Measurements from ENCODE around the gene BCKDK.

Gene BCKDK

GRCh38 chr16:31067342-31067741 is 40.8 kb upstream of the BCKDK start:
- no peak overlapping the region for H3K4me3 ChIP-seq (ENCODE audit: low read length)
- H3K79me2 ChIP-seq (ENCODE audit: control insufficient read depth, low read length) = peaks cover 64% of the 10 kb centered on the region
- no peaks in the 10 kb centered on the region for H3K9me3 ChIP-seq (ENCODE audit: control insufficient read depth, insufficient read depth, low read length)

GRCh38 chr16:31071861-31072260 is 36.3 kb upstream of the BCKDK start:
- TF ChIP-seq CTCF (IDR thresholded peaks at IDR 0.05; ENCODE audit: low read depth, low read length, poor library complexity, severe bottlenecking) = no peak
- Histone ChIP-seq H3K27ac (ENCODE audit: low read depth, low read length) (no peak overlapping the region), H3K4me3 (ENCODE audit: low read length) (peak overlapping the region; percentile 91), H3F3A (ENCODE audit: control insufficient read depth, insufficient read depth) (0 out of 2 replicates have a peak, but pooled peaks cover 2% of the 10 kb centered on the region), H3K27me3 (ENCODE audit: control insufficient read depth, low read length) (no peaks in the 10 kb centered on the region), H4K20me1 (ENCODE audit: control insufficient read depth, insufficient read depth, low read depth, low read length) (peaks cover 5% of the 10 kb centered on the region; the same call in 1 of the 2 replicates), H3K79me2 (ENCODE audit: control insufficient read depth, low read length) (peaks cover 80% of the 10 kb centered on the region), H3K4me2 (ENCODE audit: low read length) (peak overlapping the region; percentile 94), H3K4me1 (ENCODE audit: control insufficient read depth, low read length) (peaks cover 22% of the 10 kb centered on the region), H3K9me2 (replicated peaks; ENCODE audit: control insufficient read depth, low read length) (no peaks in the 10 kb centered on the region), H3K9me3 (ENCODE audit: control insufficient read depth, insufficient read depth, low read length) (no peaks in the 10 kb centered on the region), H3K36me3 (ENCODE audit: control insufficient read depth, low read length) (peaks cover 22% of the 10 kb centered on the region)

More at GRCh38 chr16:31067342-31067741, 40.8 kb upstream of the BCKDK start:
- no peaks in the 10 kb centered on the region for H3K27me3 ChIP-seq (ENCODE audit: control insufficient read depth, low read length)
- no peak overlapping the region for H3K4me2 ChIP-seq (ENCODE audit: low read length)
- peaks cover 9% of the 10 kb centered on the region for H3K4me1 ChIP-seq (ENCODE audit: control insufficient read depth, low read length)
- H4K20me1 ChIP-seq (ENCODE audit: control insufficient read depth, insufficient read depth, low read depth, low read length) = no peaks in the 10 kb centered on the region
- no peak for TF ChIP-seq EZH2phosphoT487 (IDR thresholded peaks at IDR 0.05; ENCODE audit: borderline replicate concordance, low read length)
- TF ChIP-seq CTCF (IDR thresholded peaks at IDR 0.05; ENCODE audit: low read depth, low read length, poor library complexity, severe bottlenecking) = no peak
- no peak overlapping the region for H3K27ac ChIP-seq (ENCODE audit: low read depth, low read length)
- no peaks in the 10 kb centered on the region for H3K9me2 ChIP-seq (replicated peaks; ENCODE audit: control insufficient read depth, low read length)
- H3K36me3 ChIP-seq (ENCODE audit: control insufficient read depth, low read length) = peaks cover 15% of the 10 kb centered on the region; the same call in 1 of the 2 replicates
- no peaks in the 10 kb centered on the region for H3F3A ChIP-seq (ENCODE audit: control insufficient read depth, insufficient read depth)

- H3K79me2 ChIP-seq (ENCODE audit: control insufficient read depth, low read length) = peaks cover 82% of the 10 kb centered on the region
- H3K9me2 ChIP-seq (replicated peaks; ENCODE audit: control insufficient read depth, low read length) = no peaks in the 10 kb centered on the region
- H4K20me1 ChIP-seq (ENCODE audit: control insufficient read depth, insufficient read depth, low read depth, low read length) = peaks cover 5% of the 10 kb centered on the region; the same call in 1 of the 2 replicates
- H3K9me3 ChIP-seq (ENCODE audit: control insufficient read depth, insufficient read depth, low read length) = no peaks in the 10 kb centered on the region
- peaks cover 30% of the 10 kb centered on the region for H3K36me3 ChIP-seq (ENCODE audit: control insufficient read depth, low read length)
- TF ChIP-seq CTCF (IDR thresholded peaks at IDR 0.05; ENCODE audit: low read depth, low read length, poor library complexity, severe bottlenecking) (peak; percentile 6), EZH2phosphoT487 (IDR thresholded peaks at IDR 0.05; ENCODE audit: borderline replicate concordance, low read length) (no peak)
- peak overlapping the region; percentile 91 for H3K4me3 ChIP-seq (ENCODE audit: low read length)
- H3K27ac ChIP-seq (ENCODE audit: low read depth, low read length) = peak overlapping the region; percentile 73
- peak overlapping the region; percentile 94 for H3K4me2 ChIP-seq (ENCODE audit: low read length)
- H3K27me3 ChIP-seq (ENCODE audit: control insufficient read depth, low read length) = no peaks in the 10 kb centered on the region
- H3K4me1 ChIP-seq (ENCODE audit: control insufficient read depth, low read length) = peaks cover 22% of the 10 kb centered on the region
- 0 out of 2 replicates have a peak, but pooled peaks cover 2% of the 10 kb centered on the region for H3F3A ChIP-seq (ENCODE audit: control insufficient read depth, insufficient read depth)
These were observed 35.5 kb upstream of the BCKDK start for GRCh38 chr16:31072540-31073141.
